Fibroblast of pulmonary artery (primary cell): ENCODE data around the gene COQ2.

ENCODE experiments used
- DNase-seq: peaks from one replicate; pipeline ENCODE4 v3.0.0-alpha.2; 2010; ENCODE audit warnings: low read depth
- H3K4me3 ChIP-seq: replicated peaks from 2 replicates; pipeline ENCODE4 v1.5.1; 2011; ENCODE audit warnings: low read depth, mild to moderate bottlenecking, control low read depth, low read length, moderate library complexity
- TF ChIP-seq, protein P1 (sequence below): IDR thresholded peaks from 2 replicates; pipeline ENCODE4 v1.5.1; 2011; ENCODE audit warnings: mild to moderate bottlenecking, control low read depth, low read length, inconsistent platforms; ENCODE audit errors: missing control alignments

The COQ2 gene

DNA sequence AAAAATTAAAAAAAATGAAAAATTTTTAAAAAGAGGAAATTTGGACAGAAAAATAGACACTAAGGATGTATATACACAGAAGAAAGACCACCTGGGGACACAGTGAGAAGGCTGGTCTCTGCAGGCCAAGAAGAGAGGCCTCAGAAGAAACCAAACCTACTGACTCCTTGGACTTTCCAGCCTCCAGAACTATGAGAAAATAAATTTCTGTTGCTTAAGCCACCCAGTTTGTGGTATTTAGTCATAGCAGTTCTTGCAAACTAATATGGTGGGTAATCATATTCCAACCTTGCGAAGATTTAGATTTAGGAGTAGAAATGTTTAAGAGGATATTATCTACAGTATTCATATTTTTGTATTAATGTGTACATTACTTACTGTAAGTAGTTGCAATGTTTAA, 56.4 kb downstream of the COQ2 start:
- no peak overlapping the region for H3K4me3 ChIP-seq
- no peak for DNase-seq
- TF ChIP-seq, protein P1, sequence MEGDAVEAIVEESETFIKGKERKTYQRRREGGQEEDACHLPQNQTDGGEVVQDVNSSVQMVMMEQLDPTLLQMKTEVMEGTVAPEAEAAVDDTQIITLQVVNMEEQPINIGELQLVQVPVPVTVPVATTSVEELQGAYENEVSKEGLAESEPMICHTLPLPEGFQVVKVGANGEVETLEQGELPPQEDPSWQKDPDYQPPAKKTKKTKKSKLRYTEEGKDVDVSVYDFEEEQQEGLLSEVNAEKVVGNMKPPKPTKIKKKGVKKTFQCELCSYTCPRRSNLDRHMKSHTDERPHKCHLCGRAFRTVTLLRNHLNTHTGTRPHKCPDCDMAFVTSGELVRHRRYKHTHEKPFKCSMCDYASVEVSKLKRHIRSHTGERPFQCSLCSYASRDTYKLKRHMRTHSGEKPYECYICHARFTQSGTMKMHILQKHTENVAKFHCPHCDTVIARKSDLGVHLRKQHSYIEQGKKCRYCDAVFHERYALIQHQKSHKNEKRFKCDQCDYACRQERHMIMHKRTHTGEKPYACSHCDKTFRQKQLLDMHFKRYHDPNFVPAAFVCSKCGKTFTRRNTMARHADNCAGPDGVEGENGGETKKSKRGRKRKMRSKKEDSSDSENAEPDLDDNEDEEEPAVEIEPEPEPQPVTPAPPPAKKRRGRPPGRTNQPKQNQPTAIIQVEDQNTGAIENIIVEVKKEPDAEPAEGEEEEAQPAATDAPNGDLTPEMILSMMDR: no peak

GRCh38 chr4:83224502-83225197, 59.9 kb downstream of the COQ2 start:
- TF ChIP-seq, protein P1: no peak
- no peak overlapping the region for H3K4me3 ChIP-seq
- DNase-seq: no peak

DNA sequence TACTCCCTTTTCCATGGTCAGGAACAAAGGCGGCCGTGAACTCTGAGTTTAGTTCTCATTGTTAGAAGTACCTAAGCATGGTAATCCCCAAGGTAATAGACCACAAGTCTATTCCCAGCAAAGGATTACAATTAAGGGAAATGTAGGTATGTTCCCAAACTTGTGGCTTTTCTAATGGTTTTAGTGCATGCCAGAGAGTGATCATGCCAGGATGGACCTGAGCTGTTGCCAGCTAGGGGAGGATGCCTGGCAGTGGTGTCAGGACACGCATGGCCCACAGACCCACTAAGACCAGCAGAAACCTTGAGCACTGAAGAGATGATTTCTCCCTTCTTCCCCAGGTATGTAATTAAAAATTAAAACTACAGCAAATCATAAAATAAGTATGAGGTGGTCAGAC, 60.8 kb downstream of the COQ2 start:
- DNase-seq: no peak
- no peak overlapping the region for H3K4me3 ChIP-seq
- TF ChIP-seq, protein P1: no peak

DNA sequence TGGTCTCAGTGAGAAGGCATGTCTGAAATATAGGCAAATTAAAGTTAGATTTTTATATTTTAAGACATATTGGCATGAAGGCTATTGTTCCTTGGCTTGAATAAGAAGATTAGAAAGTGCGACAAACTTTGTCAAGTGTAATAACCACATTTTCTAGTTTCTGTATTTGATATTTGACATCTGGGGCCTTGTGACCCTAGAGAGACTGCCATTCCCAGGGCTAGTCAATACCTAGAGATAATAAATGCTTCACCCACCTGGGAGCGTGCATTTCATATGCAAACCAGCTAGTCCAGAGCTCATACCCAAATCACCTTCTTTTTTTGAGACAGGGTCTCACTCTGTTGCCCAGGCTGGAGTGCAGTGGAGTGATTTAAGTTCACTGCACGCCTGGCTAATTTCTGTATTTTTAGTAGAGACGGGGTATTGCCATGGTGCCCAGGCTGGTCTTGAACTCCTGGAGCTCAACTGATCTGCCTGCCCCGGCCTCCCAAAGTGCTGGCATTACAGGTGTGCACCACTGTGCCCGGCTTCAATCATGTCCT, 62.6 kb downstream of the COQ2 start:
- TF ChIP-seq, protein P1: no peak
- no peak overlapping the region for H3K4me3 ChIP-seq
- DNase-seq: no peak

GRCh38 chr4:83219344-83220331, 65.0 kb downstream of the COQ2 start:
- DNase-seq: no peak
- TF ChIP-seq, protein P1: no peak
- no peak overlapping the region for H3K4me3 ChIP-seq

GRCh38 chr4:83217721-83218522, 66.7 kb downstream of the COQ2 start:
- no peak overlapping the region for H3K4me3 ChIP-seq
- TF ChIP-seq, protein P1: no peak
- DNase-seq: no peak
